ENCODE results near the gene OCEL1.
"Not testable (repeated sequence)": the region's sequence is repeated elsewhere in the genome, so short reads cannot be mapped to it uniquely, and the experiment has no call there.

OCEL1 gene

GRCh38 chr19:17266589-17266974 lies 40.6 kb downstream of the OCEL1 start:
- DNase-seq, result no peak

- peak; percentile 98 for DNase-seq
Observed at GRCh38 chr19:17266975-17267788, 41.2 kb downstream of the OCEL1 start, which contains the start of gene BABAM1. TSS of gene BABAM1 (plus strand) at chr19:17267443. CDS start at chr19:17268807, 1,364 bp downstream.

- DNase-seq, result no peak
Observed at GRCh38 chr19:17268754-17269153, 42.7 kb downstream of the OCEL1 start.

- not testable (repeated sequence) for DNase-seq
Observed at GRCh38 chr19:17274892-17275291, 48.9 kb downstream of the OCEL1 start.

GRCh38 chr19:17275441-17276175 lies 49.6 kb downstream of the OCEL1 start:
- no peak for DNase-seq

Measured in NCI-H1092 treated with DMSO at 0.1 percent for 48 hours (cell line).